Measurements from ENCODE around the gene ERGIC1.
"Not testable (repeated sequence)": the region's sequence is repeated elsewhere in the genome, so short reads cannot be mapped to it uniquely, and the experiment has no call there.

ERGIC1 gene

DNA sequence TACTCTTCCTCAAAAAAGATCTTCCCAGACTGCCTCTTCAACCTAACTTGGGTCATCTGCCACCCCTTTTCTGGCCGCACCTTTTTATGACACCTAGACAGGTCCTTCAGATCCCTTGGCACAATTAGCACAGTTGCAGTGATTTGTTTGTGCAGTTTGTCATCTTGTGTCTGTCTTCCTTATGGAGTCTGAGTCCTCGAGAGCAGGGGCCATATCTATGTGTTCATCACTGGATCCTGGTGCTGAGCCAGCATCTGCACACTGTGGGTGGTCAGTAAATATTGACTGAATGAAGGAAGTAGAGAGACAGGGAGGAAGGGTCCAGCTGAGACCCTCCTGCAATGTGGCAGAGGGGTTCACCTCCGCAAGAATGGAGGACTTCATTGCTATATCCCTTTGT is 14.4 kb downstream of the ERGIC1 start:
- ATAC-seq, result no peak

DNA sequence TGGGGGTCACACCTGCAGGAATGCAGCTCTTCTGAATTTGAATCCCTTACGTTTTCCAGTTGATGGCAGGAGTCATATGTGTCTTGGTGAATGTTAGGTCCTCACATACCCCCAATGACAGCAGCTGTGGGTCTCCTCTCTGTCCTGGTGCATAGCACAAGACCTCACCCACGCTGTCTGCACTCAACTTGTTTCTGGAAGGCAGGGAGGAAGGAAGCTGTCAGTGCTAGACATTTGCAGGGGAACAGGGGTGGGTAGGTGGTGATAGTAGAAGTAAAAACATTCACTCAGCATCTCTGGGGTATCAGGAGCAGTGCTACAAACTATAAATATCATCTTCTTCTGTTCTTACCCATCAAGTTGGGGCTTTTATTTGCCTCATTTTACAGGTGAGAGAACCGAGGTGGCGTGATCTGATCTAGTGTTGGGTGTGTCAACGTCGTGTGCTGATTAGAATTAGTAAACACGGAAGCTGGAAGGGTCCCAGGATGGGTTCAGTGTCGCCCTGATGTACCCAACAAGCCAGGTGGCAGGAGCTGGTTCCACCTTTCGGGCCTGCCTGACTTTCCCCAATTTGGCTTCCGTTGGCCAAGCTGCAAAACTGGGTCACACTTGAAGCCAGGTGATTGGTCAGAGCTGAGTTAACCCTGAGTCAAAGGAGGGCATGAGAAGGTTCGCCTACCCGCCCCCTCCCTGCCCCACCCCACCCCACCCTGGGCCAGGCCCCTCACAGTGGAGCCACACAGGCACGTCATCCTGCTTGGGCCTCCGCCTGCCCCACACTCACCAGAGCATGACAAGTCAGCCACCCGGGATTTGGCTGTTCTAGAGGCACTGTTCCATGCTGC is 15.8 kb downstream of the ERGIC1 start:
- peak; percentile 10 to 13 for ATAC-seq

DNA sequence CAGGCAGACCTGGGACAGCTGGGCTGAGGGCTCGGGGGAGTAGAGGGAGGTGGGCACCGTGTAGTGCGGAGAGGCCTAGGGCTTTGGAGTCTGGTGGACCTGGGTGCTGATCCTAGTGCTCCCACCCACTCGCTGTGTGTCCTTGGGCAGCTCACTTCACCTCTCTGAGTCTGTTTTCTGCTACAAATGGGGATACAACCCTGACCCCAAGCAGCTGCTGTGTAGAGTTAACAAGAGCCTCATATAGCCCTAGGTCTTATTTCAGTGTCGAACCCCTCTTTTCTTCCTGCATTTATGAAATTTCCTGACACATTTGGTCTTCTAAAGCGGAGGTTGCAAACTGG is 16.4 kb downstream of the ERGIC1 start:
- ATAC-seq, result no peak

DNA sequence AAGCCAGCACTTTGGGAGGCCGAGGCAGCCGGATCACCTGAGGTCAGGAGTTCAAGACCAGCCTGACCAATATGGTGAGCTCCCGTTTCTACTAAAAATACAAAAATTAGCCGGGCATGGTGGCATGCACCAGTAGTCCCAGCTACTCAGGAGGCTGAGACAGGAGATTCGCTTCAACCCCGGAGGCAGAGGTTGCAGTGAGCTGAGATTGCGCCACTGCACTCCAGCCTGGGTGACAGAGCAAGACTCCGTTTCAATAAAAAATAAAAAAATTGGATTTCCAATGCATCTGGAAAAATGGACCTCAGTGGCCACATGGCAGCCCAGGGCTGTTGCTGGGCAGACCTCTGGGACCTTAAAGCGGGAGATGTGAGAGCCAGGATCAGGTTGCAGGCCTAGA is 17.2 kb downstream of the ERGIC1 start:
- not testable (repeated sequence) for ATAC-seq

DNA sequence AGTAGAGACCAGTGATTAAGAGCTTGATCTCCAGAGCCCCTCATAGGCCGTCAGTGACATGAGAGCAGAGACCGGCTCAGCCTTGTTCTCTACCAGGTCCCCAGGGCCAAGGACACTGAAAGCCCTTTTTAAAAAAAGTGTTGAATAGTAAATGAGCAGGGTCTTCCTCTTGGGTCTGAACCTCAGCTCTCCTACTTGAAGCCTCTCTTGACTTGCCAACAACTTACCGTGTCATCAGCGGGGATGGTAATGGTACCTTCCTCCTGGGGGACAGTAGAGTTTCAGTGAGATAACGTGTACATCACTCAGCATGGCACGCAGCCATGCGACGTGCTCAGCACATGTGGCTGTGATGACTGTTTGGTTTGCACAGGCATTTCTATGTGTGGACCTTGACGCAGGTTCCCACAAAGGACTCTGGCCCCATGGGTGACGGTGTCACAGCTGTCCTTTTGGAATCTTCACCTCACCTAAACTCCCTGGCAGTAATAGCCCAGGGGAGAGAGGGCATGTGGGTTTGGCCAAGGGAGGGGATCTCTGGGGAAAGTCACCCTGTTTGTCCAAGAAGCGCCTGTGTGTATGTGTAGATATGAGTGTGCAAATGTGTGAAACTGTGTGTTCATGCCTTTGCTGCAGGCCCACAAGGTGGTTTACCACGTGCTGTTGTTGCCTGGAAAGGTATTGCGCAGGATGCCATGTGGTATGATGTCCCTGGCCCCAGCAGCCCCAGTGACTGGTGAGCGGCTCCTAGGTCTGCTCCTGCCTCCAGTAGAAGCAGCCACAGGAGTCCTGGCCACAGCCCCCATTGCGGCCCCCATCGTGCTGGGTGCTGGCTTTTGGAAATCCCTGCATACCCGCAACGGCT is 18.7 kb downstream of the ERGIC1 start:
- ATAC-seq, result no peak

DNA sequence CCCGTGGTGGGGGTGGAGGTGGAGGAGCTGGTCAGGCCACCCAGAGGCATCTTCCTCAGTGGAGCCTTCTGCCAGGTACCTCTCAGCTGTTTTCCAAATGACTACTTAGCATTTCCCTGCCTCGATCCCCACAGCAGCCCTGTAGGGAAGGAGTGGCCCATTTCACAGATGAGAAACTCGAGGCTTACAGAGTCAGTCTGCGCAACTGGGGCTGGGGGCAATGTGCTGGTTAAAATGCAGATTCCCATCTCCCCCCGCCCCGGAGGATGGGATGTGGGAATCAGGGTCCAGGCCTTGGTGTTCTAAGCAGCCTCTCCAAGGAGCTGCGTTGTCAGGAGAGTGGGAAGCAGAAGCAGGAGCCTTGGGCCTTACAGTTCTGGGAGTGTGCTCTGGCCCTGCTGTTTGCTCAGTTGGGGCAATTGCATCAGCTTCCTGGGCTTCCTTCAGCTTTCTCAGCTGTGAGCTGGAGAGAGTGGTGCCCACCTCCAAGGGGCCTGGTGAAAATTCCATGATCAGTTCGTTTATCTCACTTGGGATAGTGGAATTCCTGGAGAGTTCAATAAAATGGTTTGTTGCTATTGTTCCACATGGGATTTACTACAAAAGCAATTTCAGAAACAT is 19.4 kb downstream of the ERGIC1 start:
- ATAC-seq, result no peak

- ATAC-seq, result no peak
These were observed 20.4 kb downstream of the ERGIC1 start for GRCh38 chr5:172854451-172854871.

DNA sequence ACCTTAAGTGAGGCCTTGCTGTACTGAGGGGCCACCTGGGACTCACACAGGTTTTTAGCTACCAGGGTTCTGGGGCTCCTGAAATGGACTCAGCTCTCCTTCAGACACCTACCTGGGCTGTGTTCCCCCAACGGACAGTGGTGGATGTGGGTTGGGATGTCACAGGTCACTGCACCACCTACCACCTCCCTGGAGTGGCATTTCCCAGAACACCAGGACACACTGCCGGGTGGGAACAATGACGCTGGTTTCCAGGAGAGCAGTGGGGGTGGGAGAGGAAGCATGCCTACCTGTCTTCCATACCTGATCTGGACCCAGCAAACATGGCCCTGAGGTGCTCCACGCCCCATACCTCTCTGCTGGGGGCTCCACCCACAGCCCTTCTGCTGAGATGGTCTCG is 20.9 kb downstream of the ERGIC1 start:
- no peak for ATAC-seq

DNA sequence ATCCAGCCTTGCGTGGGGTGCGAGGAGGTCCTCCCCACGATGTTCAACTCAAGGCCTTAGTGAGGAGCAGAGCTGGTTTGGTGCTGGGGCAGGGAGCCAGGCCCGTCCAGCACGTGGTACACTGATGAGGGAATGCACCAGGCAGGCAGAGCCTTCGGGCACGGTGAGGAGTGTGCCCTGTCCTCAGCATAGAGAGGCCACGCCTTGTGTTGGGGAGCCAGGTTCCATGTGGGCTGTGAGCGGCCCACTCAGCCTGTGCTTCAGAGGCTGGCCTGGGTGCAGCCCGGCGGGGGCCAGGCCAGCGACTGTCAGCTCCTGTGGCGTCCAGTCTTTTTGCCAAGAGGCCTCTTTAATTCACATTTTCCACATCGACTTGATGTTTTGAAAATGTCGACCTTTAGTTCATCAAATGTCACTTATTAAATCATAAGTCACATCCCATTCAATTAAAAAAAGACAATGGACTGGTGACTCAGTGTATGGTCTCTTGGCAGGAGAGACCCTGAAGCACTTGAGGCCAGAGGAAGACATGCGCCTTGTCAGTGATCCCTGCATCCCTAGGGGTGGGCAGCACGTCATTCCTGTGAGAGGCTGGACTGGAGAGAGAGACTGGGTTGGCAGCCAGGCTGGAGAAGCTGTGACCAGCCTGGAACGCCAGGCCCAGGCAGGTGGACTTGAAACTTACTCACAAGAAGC is 21.7 kb downstream of the ERGIC1 start:
- no peak for ATAC-seq

GRCh38 chr5:172856336-172856735 is 22.3 kb downstream of the ERGIC1 start:
- ATAC-seq, result no peak

GRCh38 chr5:172857982-172858381 is 23.9 kb downstream of the ERGIC1 start:
- ATAC-seq, result no peak

DNA sequence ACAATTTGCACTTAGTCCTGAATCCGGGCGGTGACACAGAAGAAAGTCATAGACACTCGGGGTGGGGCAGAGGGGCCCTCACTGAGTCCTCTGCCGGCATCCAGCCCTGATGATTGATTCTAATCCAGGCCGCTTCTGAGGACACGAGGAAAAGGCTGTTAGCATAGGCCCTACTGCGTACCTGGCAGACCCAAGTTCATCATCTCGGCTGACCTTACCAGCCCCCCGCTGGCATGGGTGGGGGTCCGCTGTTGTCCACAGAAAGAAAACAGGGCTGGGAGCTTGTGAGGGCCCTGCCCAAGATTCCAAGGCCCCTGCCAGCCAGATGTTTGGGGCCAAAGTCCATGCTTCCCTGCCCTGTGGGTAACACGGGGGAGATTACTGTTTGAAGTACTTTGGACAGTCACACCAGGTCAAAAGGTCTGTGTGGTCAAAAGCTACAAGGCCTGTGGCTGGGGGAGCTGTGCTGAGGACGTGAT is 24.5 kb downstream of the ERGIC1 start:
- no peak for ATAC-seq

- ATAC-seq, result no peak
These were observed 25.1 kb downstream of the ERGIC1 start for GRCh38 chr5:172858990-172859811.

GRCh38 chr5:172859966-172860365 is 25.9 kb downstream of the ERGIC1 start:
- ATAC-seq, result no peak

DNA sequence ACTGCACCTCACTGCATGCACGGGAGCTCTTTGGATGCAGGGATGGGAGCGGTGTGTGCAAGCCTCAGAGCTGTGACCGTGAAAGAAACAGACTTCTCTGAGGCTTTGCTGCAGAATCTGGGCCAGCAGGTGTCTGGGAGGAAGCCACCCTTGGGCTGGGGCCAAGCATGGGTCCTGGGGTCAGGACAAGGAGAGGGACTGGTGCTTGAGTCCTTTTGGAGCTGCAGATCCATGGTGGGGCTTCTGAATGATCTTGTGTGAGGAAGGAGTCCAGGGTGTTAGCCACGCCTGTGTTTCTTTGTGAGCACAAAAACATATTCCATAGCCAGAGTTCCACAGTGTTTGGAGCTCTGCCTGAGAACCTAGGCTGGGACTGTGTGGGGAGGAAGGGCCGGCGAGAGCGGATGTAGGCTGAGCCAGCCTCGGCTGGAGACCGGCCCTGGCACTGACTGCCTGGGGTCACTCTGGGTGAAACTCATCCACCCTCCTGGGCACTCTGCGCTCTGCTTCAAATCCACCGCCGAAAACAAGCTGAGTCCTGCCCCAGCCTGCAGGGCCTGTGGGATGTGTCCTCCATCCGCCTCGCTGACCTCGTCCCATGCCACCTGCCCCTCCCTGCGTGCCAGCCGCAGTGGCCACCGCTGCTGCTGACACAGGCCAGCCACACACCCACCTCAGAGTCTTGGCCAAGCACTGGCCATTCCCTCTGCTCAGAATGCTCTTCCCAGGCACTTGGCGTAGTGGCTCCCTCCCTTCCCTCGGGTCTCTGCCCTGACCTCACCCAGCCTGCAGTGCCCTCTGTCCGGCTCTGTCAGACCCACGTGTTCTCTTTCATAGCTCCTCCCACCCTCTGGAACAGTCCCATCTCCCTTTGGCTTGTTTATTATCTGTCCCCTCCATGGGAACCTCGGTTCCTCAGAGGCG is 26.7 kb downstream of the ERGIC1 start:
- ATAC-seq, result no peak

GRCh38 chr5:172861461-172861860 is 27.4 kb downstream of the ERGIC1 start:
- ATAC-seq, result no peak

DNA sequence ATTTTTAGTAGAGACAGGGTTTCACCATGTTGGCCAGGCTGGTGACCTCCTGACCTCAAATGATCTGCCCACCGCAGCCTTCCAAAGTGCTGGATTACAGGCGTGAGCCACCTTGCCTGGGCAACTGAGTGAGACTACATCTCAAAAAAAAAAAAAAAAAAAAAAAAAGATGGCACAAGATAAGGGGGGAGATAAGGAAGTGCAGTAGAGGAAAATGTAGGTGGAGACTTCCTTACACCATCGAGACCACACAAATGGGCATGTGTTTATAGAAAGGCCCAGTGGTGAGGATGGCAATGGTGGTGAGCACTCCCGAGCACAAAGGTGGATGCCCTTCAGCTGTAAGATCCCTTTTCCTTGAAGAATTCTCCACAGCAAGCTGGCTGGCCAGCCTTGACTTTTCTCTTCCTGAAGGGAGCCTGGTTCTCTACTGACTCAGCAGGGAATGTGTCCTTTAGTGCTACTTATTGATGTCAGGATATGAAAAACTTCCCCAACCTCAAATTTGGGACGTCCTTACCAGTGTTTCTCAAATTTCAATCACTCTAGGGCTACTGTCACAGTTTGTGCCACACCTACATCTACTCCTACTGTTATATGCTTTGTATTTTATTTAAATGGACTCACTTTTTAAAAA is 28.2 kb downstream of the ERGIC1 start:
- no peak for ATAC-seq

- not testable (repeated sequence) for ATAC-seq
These were observed 30.1 kb downstream of the ERGIC1 start for GRCh38 chr5:172864171-172864570.

DNA sequence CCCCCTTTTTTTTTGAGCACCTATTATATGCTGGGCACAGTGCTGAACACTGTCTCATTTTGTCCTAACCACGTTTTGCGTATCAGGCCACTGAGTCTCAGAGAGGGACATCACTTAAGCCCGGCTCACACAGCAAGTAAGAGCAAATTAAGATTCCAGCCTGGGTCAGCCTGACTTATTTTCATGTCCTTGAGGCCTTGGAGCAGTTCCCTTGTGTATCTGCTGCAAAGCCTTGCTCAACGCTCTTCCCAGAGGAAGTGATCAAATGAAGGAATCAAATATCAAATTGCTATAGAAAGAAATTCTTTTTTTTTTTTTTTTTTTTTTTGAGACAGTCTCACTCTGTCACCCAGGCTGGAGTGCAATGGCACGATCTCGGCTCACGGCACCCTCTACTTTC is 30.7 kb downstream of the ERGIC1 start:
- ATAC-seq, result no peak

GRCh38 chr5:172866378-172866777 is 32.3 kb downstream of the ERGIC1 start:
- ATAC-seq, result no peak

Measured in activated CD4-positive, CD25-positive, alpha-beta regulatory T cell treated with anti-CD3 and anti-CD28 coated beads, Interleukin-2, amount 50 U/mL, for 24 hours (primary cell).